T-cell (primary cell): Measurements from ENCODE around the gene BCL11B. TPM values are rescaled to one million over a fixed set of nuclear protein-coding genes. Genes with fewer than 3 reads are reported as not detected.

ENCODE experiments used
- ATAC-seq, 4 experiments: fragments of 200-7000 bp in 3 of 4; fragments of 150-1000 bp in 1 of 4; cut with Tn5 transposase; replicated peaks in 1 of 4; 1 replicate in 3 of 4; 2 replicates in 1 of 4; pipeline ENCODE4 v1.10.0; 2021; ENCODE audit warnings: moderate library complexity in 3 of 4, mild to moderate bottlenecking in 2 of 4, moderate number of reproducible peaks in 1 of 4
- CTCF ChIA-PET, 2 donors: fragments of 300-600 bp; sonication (Branson Sonifier 250); formaldehyde crosslinking; loops; one replicate each; lab custom pipeline; 2022; ENCODE audit warnings: antibody characterized with exemption in 2 of 2; lab: Charles Lee
- POLR2A ChIA-PET, 2 donors: fragments of 300-600 bp; sonication (Branson Sonifier 250); formaldehyde crosslinking; loops; one replicate each; lab custom pipeline; 2022; ENCODE audit warnings: antibody characterized with exemption in 2 of 2; lab: Charles Lee
- DNase-seq, 35 experiments: peaks; one replicate each; pipeline versions ENCODE4 v3.0.0 to v3.0.0-alpha.2; 2013 to 2023
- H3K27ac ChIP-seq: one replicate; pipeline ENCODE4 v1.5.1; 2013; ENCODE audit warnings: low read length
- H3K27me3 ChIP-seq, 2 experiments: replicated peaks in 1 of 2; 1 replicate in 1 of 2; 2 replicates in 1 of 2; pipeline versions ENCODE4 v1.6.1 to v1.7.0; 2013; ENCODE audit warnings: low read length in 1 of 2, mixed read lengths in 1 of 2; ENCODE audit not compliant: control insufficient read depth in 2 of 2, insufficient read depth in 2 of 2; ENCODE audit errors: extremely low read depth in 1 of 2
- H3K36me3 ChIP-seq, 2 donors: 1 replicate in 1 of 2; 2 replicates in 1 of 2; pipeline versions ENCODE4 v1.6.1 to v1.7.0; 2013; ENCODE audit warnings: low read length in 1 of 2; ENCODE audit not compliant: control insufficient read depth in 2 of 2, insufficient read depth in 1 of 2; ENCODE audit errors: extremely low read depth in 1 of 2
- H3K4me1 ChIP-seq, 2 experiments: 1 replicate in 1 of 2; 2 replicates in 1 of 2; pipeline versions ENCODE4 v1.6.1 to v1.7.0; 2013; ENCODE audit warnings: low read length in 2 of 2, mixed read lengths in 1 of 2; ENCODE audit not compliant: insufficient read depth in 2 of 2, control insufficient read depth in 1 of 2; ENCODE audit errors: extremely low read depth in 1 of 2
- H3K4me3 ChIP-seq, 2 donors: 1 replicate in 1 of 2; 2 replicates in 1 of 2; pipeline versions ENCODE4 v1.5.1 to v1.7.0; 2013; ENCODE audit warnings: mild to moderate bottlenecking in 2 of 2, low read length in 1 of 2, moderate library complexity in 1 of 2; ENCODE audit not compliant: control insufficient read depth in 1 of 2; ENCODE audit errors: extremely low read depth in 1 of 2
- H3K9me3 ChIP-seq: 2 replicates; pipeline ENCODE4 v1.7.0; 2013
- H3K27ac Mint-ChIP-seq, 2 donors: one replicate each; pipeline ENCODE4 v1.8.0; 2020 to 2021; ENCODE audit warnings: mild to moderate bottlenecking in 2 of 2, mixed read lengths in 2 of 2
- H3K27me3 Mint-ChIP-seq, 2 donors: one replicate each; pipeline ENCODE4 v1.8.0; 2021 to 2022; ENCODE audit warnings: mixed read lengths in 2 of 2
- H3K36me3 Mint-ChIP-seq: one replicate; pipeline ENCODE4 v1.8.0; 2021; ENCODE audit warnings: mixed read lengths
- H3K4me1 Mint-ChIP-seq, 3 donors: one replicate each; pipeline ENCODE4 v1.8.0; 2020 to 2022; ENCODE audit warnings: mixed read lengths in 3 of 3, mild to moderate bottlenecking in 1 of 3
- H3K4me3 Mint-ChIP-seq, 3 donors: one replicate each; pipeline ENCODE4 v1.8.0; 2020 to 2022; ENCODE audit warnings: mild to moderate bottlenecking in 3 of 3, mixed read lengths in 3 of 3, moderate library complexity in 3 of 3
- H3K9me3 Mint-ChIP-seq, 3 donors: one replicate each; pipeline ENCODE4 v1.8.0; 2020 to 2022; ENCODE audit warnings: mixed read lengths in 3 of 3
- WGBS: methylation state at CpG from one replicate; pipeline ENCODE4 v1.1.5; 2013; ENCODE audit warnings: missing lambda C conversion rate; ENCODE audit not compliant: insufficient coverage; 5-methylcytosine and 5-hydroxymethylcytosine counted together
- total RNA-seq, 35 experiments: library from RNA in 6 of 35; stranded (reverse) in 6 of 35; fragments of 120-200 nt in 1 of 35; gene quantifications; one replicate each; pipeline versions ENCODE4 v1.2.1 to v1.2.4 and lab custom pipeline; 2013 to 2026

The BCL11B gene
- total RNA-seq, 5 donors from 2014 or later (not counting 1 experiment from before 2014, with no cell fraction given) = 181 to 240 (median 196) TPM

GRCh38 chr14:99164712-99165111 is 107.3 kb downstream of the BCL11B start:
- H3K4me1 ChIP-seq = peaks cover 0 to 4% of the 10 kb centered on the region in 2 experiments
- H3K27me3 ChIP-seq = no peaks in the 10 kb centered on the region
- Mint-ChIP-seq H3K27me3 (no peaks in the 10 kb centered on the region), H3K36me3 (peaks cover 17% of the 10 kb centered on the region), H3K4me3 (no peak overlapping the region), H3K4me1 (peaks cover 35 to 47% (median 44%) of the 10 kb centered on the region in 3 donors), H3K27ac (peak overlapping the region in 1 of 2 donors; percentile 1), H3K9me3 (peaks cover 0 to 14% (median 5%) of the 10 kb centered on the region in 3 donors)
- peaks cover under 1 to 3% of the 10 kb centered on the region in 2 donors for H3K36me3 ChIP-seq
- ChIA-PET CTCF (no interaction called here), POLR2A (interaction anchor here in 1 of 2 donors (0.6 to 0.7 kb wide), 2 partner anchors 13 to 777 kb away, joined by 3 read pairs; no protein-coding TSS in a partner anchor)
- no peak overlapping the region for H3K27ac ChIP-seq
- no peak overlapping the region for H3K4me3 ChIP-seq
- H3K9me3 ChIP-seq = no peaks in the 10 kb centered on the region
- peak in 1 of 4 experiments; percentile 3 for ATAC-seq
- WGBS = no CpG with 5 or more reads among the region's 5 CpGs
- DNase-seq = no peak

GRCh38 chr14:99163446-99163845 is 108.6 kb downstream of the BCL11B start:
- no peak overlapping the region for H3K4me3 ChIP-seq
- no peak for DNase-seq
- Mint-ChIP-seq H3K4me1 (peaks cover 25 to 45% (median 37%) of the 10 kb centered on the region in 3 donors), H3K36me3 (peaks cover 16% of the 10 kb centered on the region), H3K27me3 (no peaks in the 10 kb centered on the region), H3K27ac (peak overlapping the region; percentile 35 to 47), H3K4me3 (no peak overlapping the region), H3K9me3 (peaks cover 0 to 14% (median 5%) of the 10 kb centered on the region in 3 donors)
- H3K36me3 ChIP-seq = no peaks in the 10 kb centered on the region
- H3K27me3 ChIP-seq = no peaks in the 10 kb centered on the region
- POLR2A ChIA-PET = no interaction called here
- peak in 1 of 4 experiments; percentile 7 for ATAC-seq
- CTCF ChIA-PET = no interaction called here
- WGBS = 83% methylated on average over 1 of the region's 3 CpGs
- no peak overlapping the region for H3K27ac ChIP-seq
- H3K9me3 ChIP-seq = no peaks in the 10 kb centered on the region
- peaks cover 0 to 3% of the 10 kb centered on the region in 2 experiments for H3K4me1 ChIP-seq

GRCh38 chr14:99159341-99160340 is 112.4 kb downstream of the BCL11B start:
- Histone ChIP-seq H3K9me3 (no peaks in the 10 kb centered on the region), H3K36me3 (no peaks in the 10 kb centered on the region), H3K27me3 (no peaks in the 10 kb centered on the region), H3K4me3 (no peak overlapping the region), H3K4me1 (no peaks in the 10 kb centered on the region), H3K27ac (no peak overlapping the region)
- CTCF ChIA-PET = no interaction called here
- H3K4me1 Mint-ChIP-seq = peaks cover 10 to 40% (median 27%) of the 10 kb centered on the region in 3 donors
- no peak overlapping the region for H3K4me3 Mint-ChIP-seq
- POLR2A ChIA-PET = no interaction called here
- no peaks in the 10 kb centered on the region for H3K27me3 Mint-ChIP-seq
- peaks cover 0 to 5% (median 3%) of the 10 kb centered on the region in 3 donors for H3K9me3 Mint-ChIP-seq
- ATAC-seq (no peak), DNase-seq (no peak)
- peaks cover 6% of the 10 kb centered on the region for H3K36me3 Mint-ChIP-seq
- WGBS = 83% methylated on average over 16 of the region's 22 CpGs
- H3K27ac Mint-ChIP-seq = peak overlapping the region in 1 of 2 donors; percentile 2

GRCh38 chr14:99158646-99159165 is 113.3 kb downstream of the BCL11B start:
- Mint-ChIP-seq H3K9me3 (peaks cover 0 to 5% (median 3%) of the 10 kb centered on the region in 3 donors), H3K4me3 (no peak overlapping the region), H3K36me3 (peaks cover 6% of the 10 kb centered on the region), H3K27me3 (no peaks in the 10 kb centered on the region), H3K27ac (no peak overlapping the region), H3K4me1 (peaks cover 10 to 40% (median 21%) of the 10 kb centered on the region in 3 donors)
- Histone ChIP-seq H3K27me3 (no peaks in the 10 kb centered on the region), H3K36me3 (no peaks in the 10 kb centered on the region), H3K4me1 (no peaks in the 10 kb centered on the region), H3K4me3 (no peak overlapping the region), H3K9me3 (no peaks in the 10 kb centered on the region), H3K27ac (no peak overlapping the region)
- ChIA-PET POLR2A (no interaction called here), CTCF (no interaction called here)
- no peak for DNase-seq
- 82% methylated on average over 3 of the region's 7 CpGs for WGBS
- peak in 1 of 4 experiments; percentile 7 for ATAC-seq

- peaks cover 10 to 36% (median 17%) of the 10 kb centered on the region in 3 donors for H3K4me1 Mint-ChIP-seq
- CTCF ChIA-PET = no interaction called here
- POLR2A ChIA-PET = no interaction called here
- Histone ChIP-seq H3K4me1 (no peaks in the 10 kb centered on the region), H3K4me3 (no peak overlapping the region), H3K36me3 (no peaks in the 10 kb centered on the region), H3K27ac (no peak overlapping the region), H3K9me3 (no peaks in the 10 kb centered on the region), H3K27me3 (no peaks in the 10 kb centered on the region)
- H3K4me3 Mint-ChIP-seq = no peak overlapping the region
- 84% methylated on average over 4 of the region's 4 CpGs for WGBS
- no peak overlapping the region for H3K27ac Mint-ChIP-seq
- DNase-seq (no peak), ATAC-seq (no peak)
- peaks cover 0 to 5% (median 3%) of the 10 kb centered on the region in 3 donors for H3K9me3 Mint-ChIP-seq
- no peaks in the 10 kb centered on the region for H3K27me3 Mint-ChIP-seq
- H3K36me3 Mint-ChIP-seq = peaks cover 6% of the 10 kb centered on the region
These were observed 113.8 kb downstream of the BCL11B start for GRCh38 chr14:99158150-99158549.

GRCh38 chr14:99157676-99158075 is 114.3 kb downstream of the BCL11B start:
- Histone ChIP-seq H3K4me1 (no peaks in the 10 kb centered on the region), H3K36me3 (no peaks in the 10 kb centered on the region), H3K9me3 (no peaks in the 10 kb centered on the region), H3K27ac (no peak overlapping the region), H3K4me3 (no peak overlapping the region), H3K27me3 (no peaks in the 10 kb centered on the region)
- H3K4me3 Mint-ChIP-seq = no peak overlapping the region
- no peak for DNase-seq
- peaks cover 0 to 5% (median 3%) of the 10 kb centered on the region in 3 donors for H3K9me3 Mint-ChIP-seq
- no peak for ATAC-seq
- ChIA-PET POLR2A (no interaction called here), CTCF (no interaction called here)
- H3K27ac Mint-ChIP-seq = no peak overlapping the region
- WGBS = 95% methylated on average over 6 of the region's 8 CpGs
- peaks cover 10 to 34% (median 16%) of the 10 kb centered on the region in 3 donors for H3K4me1 Mint-ChIP-seq
- H3K36me3 Mint-ChIP-seq = peaks cover 6% of the 10 kb centered on the region
- H3K27me3 Mint-ChIP-seq = no peaks in the 10 kb centered on the region
